ENCODE results near the gene GLIPR1.

The GLIPR1 gene

GRCh38 chr12:75528692-75529091 lies 48.1 kb downstream of the GLIPR1 start:
- no peaks in the 10 kb centered on the region for H3K36me3 ChIP-seq (ENCODE audit: insufficient read depth, low read length)
- H3K9me3 ChIP-seq (ENCODE audit: insufficient read depth, low read length, severe bottlenecking): no peaks in the 10 kb centered on the region
- DNase-seq (no peak), ATAC-seq (ENCODE audit: insufficient read depth, low read depth) (no peak)
- H3K27ac ChIP-seq (ENCODE audit: low read length): no peak overlapping the region
- H3K9ac ChIP-seq (ENCODE audit: low read depth, low read length): no peak overlapping the region
- TF ChIP-seq EZH2 (IDR thresholded peaks at IDR 0.05; ENCODE audit: borderline replicate concordance, low read depth, low read length, severe bottlenecking) (no peak), CTCF (IDR thresholded peaks at IDR 0.05; ENCODE audit: borderline replicate concordance, extremely low read depth, low read length, poor library complexity, severe bottlenecking) (no peak)
- H3K4me2 ChIP-seq (ENCODE audit: insufficient read depth, low read length): no peak overlapping the region
- H3K79me2 ChIP-seq (ENCODE audit: insufficient read depth, low read length): no peaks in the 10 kb centered on the region
- H2AFZ ChIP-seq (ENCODE audit: low read depth, low read length): no peak overlapping the region
- H3K4me1 ChIP-seq (ENCODE audit: insufficient read depth, low read length): peaks cover 7% of the 10 kb centered on the region
- no peaks in the 10 kb centered on the region for H3K27me3 ChIP-seq (ENCODE audit: insufficient read depth, low read length, poor library complexity)
- H3K4me3 ChIP-seq (ENCODE audit: low read depth in 1 of 2, low read length in 2 of 2): no peak overlapping the region
- no peaks in the 10 kb centered on the region for H4K20me1 ChIP-seq (ENCODE audit: insufficient read depth, low read length)

GRCh38 chr12:75529316-75529715 lies 48.8 kb downstream of the GLIPR1 start:
- Histone ChIP-seq H3K4me1 (ENCODE audit: insufficient read depth, low read length) (peaks cover 7% of the 10 kb centered on the region), H3K9me3 (ENCODE audit: insufficient read depth, low read length, severe bottlenecking) (no peaks in the 10 kb centered on the region), H3K36me3 (ENCODE audit: insufficient read depth, low read length) (no peaks in the 10 kb centered on the region), H3K27me3 (ENCODE audit: insufficient read depth, low read length, poor library complexity) (no peaks in the 10 kb centered on the region), H3K4me3 (ENCODE audit: low read depth in 1 of 2, low read length in 2 of 2) (no peak overlapping the region), H4K20me1 (ENCODE audit: insufficient read depth, low read length) (no peaks in the 10 kb centered on the region), H2AFZ (ENCODE audit: low read depth, low read length) (no peak overlapping the region), H3K79me2 (ENCODE audit: insufficient read depth, low read length) (no peaks in the 10 kb centered on the region), H3K4me2 (ENCODE audit: insufficient read depth, low read length) (no peak overlapping the region), H3K9ac (ENCODE audit: low read depth, low read length) (no peak overlapping the region), H3K27ac (ENCODE audit: low read length) (no peak overlapping the region)
- ATAC-seq (ENCODE audit: insufficient read depth, low read depth): no peak
- no peak for DNase-seq
- TF ChIP-seq EZH2 (IDR thresholded peaks at IDR 0.05; ENCODE audit: borderline replicate concordance, low read depth, low read length, severe bottlenecking): no peak

- H2AFZ ChIP-seq (ENCODE audit: low read depth, low read length): no peak overlapping the region
- H4K20me1 ChIP-seq (ENCODE audit: insufficient read depth, low read length): no peaks in the 10 kb centered on the region
- H3K36me3 ChIP-seq (ENCODE audit: insufficient read depth, low read length): no peaks in the 10 kb centered on the region
- H3K9ac ChIP-seq (ENCODE audit: low read depth, low read length): no peak overlapping the region
- no peak overlapping the region for H3K4me2 ChIP-seq (ENCODE audit: insufficient read depth, low read length)
- H3K79me2 ChIP-seq (ENCODE audit: insufficient read depth, low read length): no peaks in the 10 kb centered on the region
- H3K4me1 ChIP-seq (ENCODE audit: insufficient read depth, low read length): peaks cover 7% of the 10 kb centered on the region
- H3K4me3 ChIP-seq (ENCODE audit: low read depth in 1 of 2, low read length in 2 of 2): no peak overlapping the region
- H3K27ac ChIP-seq (ENCODE audit: low read length): no peak overlapping the region
- TF ChIP-seq EZH2 (IDR thresholded peaks at IDR 0.05; ENCODE audit: borderline replicate concordance, low read depth, low read length, severe bottlenecking) (no peak), CTCF (IDR thresholded peaks at IDR 0.05; ENCODE audit: borderline replicate concordance, extremely low read depth, low read length, poor library complexity, severe bottlenecking) (no peak)
- no peaks in the 10 kb centered on the region for H3K27me3 ChIP-seq (ENCODE audit: insufficient read depth, low read length, poor library complexity)
- no peaks in the 10 kb centered on the region for H3K9me3 ChIP-seq (ENCODE audit: insufficient read depth, low read length, severe bottlenecking)
- DNase-seq: no peak
- ATAC-seq (ENCODE audit: insufficient read depth, low read depth): no peak
These were observed 49.3 kb downstream of the GLIPR1 start for GRCh38 chr12:75529826-75530225.

- Histone ChIP-seq H3K4me1 (ENCODE audit: insufficient read depth, low read length) (no peaks in the 10 kb centered on the region), H4K20me1 (ENCODE audit: insufficient read depth, low read length) (no peaks in the 10 kb centered on the region), H3K79me2 (ENCODE audit: insufficient read depth, low read length) (no peaks in the 10 kb centered on the region), H3K9me3 (ENCODE audit: insufficient read depth, low read length, severe bottlenecking) (no peaks in the 10 kb centered on the region), H2AFZ (ENCODE audit: low read depth, low read length) (no peak overlapping the region), H3K27me3 (ENCODE audit: insufficient read depth, low read length, poor library complexity) (no peaks in the 10 kb centered on the region), H3K27ac (ENCODE audit: low read length) (no peak overlapping the region), H3K4me3 (ENCODE audit: low read depth in 1 of 2, low read length in 2 of 2) (no peak overlapping the region), H3K4me2 (ENCODE audit: insufficient read depth, low read length) (no peak overlapping the region), H3K9ac (ENCODE audit: low read depth, low read length) (no peak overlapping the region), H3K36me3 (ENCODE audit: insufficient read depth, low read length) (no peaks in the 10 kb centered on the region)
- TF ChIP-seq CTCF (IDR thresholded peaks at IDR 0.05; ENCODE audit: borderline replicate concordance, extremely low read depth, low read length, poor library complexity, severe bottlenecking): no peak
- no peak for TF ChIP-seq EZH2 (IDR thresholded peaks at IDR 0.05; ENCODE audit: borderline replicate concordance, low read depth, low read length, severe bottlenecking)
- no peak for ATAC-seq (ENCODE audit: insufficient read depth, low read depth)
- DNase-seq: no peak
These were observed 52.7 kb downstream of the GLIPR1 start for GRCh38 chr12:75533239-75533638.
